GF-D8 (cell line): ENCODE data around the gene CATSPER4.

Experiments used
- DNase-seq: peaks from one replicate; lab custom pipeline; 2025; lab: John Stamatoyannopoulos, UW

Gene CATSPER4

DNA sequence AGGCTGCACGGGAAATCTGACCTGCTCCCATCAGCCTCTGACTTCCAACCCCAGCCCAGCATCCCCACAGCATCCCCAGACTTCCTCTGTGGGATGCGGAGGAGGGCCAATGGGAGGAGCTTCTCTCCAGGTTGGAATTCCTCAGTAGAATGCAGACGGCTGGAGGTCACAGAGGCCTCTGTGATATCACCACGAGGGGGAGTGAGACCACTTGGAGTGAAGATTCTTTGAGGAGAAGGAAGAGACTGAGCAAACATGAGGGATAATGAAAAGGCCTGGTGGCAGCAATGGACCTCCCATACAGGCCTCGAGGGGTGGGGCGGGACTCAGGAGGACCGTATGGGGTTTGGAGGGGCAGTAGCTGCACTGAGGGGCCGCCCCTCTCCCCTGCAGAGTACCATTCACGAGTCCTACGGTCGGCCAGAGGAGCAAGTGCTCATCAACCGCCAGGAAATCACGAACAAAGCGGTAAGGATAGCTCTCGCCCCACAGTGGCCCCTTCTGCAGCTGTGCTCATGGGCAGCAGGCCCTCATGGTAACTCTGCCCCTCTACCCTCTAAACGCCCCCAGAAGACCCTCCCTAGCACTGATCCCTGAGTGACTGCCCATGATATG, at the start of gene CATSPER4:
Gene CATSPER4 (plus strand): TSS at position 230 of the 615 bp plus-strand sequence. CDS start 26 bp downstream, at position 256.
- DNase-seq = no peak

DNA sequence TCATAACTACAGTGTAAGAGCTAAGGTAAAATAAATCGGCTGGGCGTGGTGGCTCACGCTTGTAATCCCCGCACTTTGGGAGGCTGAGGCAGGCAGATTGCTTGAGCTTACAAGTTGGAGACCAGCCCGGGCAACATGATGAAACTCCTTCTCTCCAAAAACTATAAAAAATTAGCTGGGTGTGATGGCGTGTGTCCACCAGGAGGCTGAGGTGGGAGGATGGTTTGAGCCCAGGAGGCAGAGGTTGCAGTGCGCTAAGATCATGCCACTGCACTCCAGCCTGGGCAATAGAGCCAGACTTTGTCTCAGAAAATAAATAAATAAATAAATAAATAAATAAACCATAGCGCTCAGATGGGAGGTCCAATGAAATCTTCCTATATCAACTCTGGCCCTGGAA, 48.2 kb upstream of the CATSPER4 start:
- no peak for DNase-seq

- peak; percentile 53 for DNase-seq
These were observed 45.1 kb upstream of the CATSPER4 start for GRCh38 chr1:26145041-26145959.

GRCh38 chr1:26145960-26146294, 44.5 kb upstream of the CATSPER4 start:
- DNase-seq = no peak

DNA sequence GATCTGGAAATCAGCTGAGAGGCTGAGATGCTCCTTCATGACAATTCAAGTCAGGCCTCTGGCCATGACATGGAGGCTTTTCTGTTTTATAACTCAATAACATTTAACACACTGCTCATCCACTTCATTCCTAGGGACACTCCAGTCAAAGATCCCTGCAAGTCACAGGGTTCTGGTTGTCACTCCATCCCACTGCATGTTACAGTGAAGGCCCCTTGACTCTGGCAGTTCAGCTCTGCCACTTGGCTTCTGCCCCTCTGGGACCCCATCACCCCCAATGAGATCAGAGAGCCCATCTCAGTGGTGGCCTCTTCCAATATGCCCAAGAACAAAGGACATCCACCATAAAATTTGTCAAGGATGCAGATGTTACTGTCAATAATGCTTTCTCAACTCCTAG, 41.5 kb upstream of the CATSPER4 start:
- no peak for DNase-seq

DNA sequence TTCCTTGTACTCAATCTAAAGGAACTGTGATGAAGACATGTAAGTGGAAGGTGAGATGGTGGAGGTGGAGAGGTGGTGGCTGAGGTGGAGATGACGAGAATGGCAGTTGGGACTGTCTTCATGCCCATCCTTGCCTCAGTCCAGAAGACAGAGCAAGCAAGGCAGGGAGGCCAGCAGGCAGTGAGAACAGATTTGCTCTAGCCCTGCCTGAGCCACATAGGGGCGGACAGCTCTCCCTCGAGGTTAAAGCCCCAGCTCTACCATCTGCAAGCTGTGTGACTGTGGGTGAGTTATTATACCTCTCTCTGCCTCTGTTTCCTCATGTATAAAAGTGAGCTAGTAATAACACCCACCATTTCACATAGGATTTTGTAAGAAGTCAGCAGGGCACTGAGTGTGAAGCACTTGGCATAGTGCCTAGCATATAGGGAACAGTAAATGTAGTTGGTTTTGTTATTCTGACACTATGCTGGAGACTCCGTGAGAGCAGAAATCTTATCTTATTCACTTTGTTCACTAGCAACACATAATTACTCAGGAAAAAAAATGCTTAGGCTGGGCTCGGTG, 36.4 kb upstream of the CATSPER4 start:
- no peak for DNase-seq

DNA sequence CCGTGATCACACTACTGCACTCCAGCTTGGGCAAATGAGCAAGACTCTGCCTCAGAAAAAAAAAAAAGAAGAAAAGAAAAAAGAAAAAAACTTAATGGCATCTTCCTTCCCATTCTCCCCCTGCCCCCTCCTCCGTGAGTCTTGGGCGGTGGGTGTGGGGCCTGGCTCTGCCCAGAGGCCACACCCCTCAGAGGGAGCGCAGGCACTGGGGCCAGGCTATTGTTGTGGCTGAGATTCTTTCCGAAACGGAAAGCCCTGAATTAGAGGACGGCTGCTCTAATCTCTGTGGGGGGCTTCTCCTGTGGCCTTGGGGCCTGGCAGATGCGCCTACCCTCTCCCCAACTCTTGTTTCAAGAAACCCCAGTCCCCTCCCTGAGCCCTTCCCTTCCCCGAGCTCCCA, 35.7 kb upstream of the CATSPER4 start:
- no peak for DNase-seq

- no peak for DNase-seq
These were observed 34.8 kb upstream of the CATSPER4 start for GRCh38 chr1:26155370-26156284.

GRCh38 chr1:26156285-26157038, 33.9 kb upstream of the CATSPER4 start:
- no peak for DNase-seq

GRCh38 chr1:26158271-26158907, 32.0 kb upstream of the CATSPER4 start:
- DNase-seq = no peak

GRCh38 chr1:26158908-26159742, 31.3 kb upstream of the CATSPER4 start, which contains the start of gene FAM110D:
TSS of gene FAM110D (plus strand) at chr1:26159079. CDS start at chr1:26161292, 2,213 bp downstream.
- DNase-seq = no peak

GRCh38 chr1:26159743-26160039, 30.7 kb upstream of the CATSPER4 start:
- no peak for DNase-seq

DNA sequence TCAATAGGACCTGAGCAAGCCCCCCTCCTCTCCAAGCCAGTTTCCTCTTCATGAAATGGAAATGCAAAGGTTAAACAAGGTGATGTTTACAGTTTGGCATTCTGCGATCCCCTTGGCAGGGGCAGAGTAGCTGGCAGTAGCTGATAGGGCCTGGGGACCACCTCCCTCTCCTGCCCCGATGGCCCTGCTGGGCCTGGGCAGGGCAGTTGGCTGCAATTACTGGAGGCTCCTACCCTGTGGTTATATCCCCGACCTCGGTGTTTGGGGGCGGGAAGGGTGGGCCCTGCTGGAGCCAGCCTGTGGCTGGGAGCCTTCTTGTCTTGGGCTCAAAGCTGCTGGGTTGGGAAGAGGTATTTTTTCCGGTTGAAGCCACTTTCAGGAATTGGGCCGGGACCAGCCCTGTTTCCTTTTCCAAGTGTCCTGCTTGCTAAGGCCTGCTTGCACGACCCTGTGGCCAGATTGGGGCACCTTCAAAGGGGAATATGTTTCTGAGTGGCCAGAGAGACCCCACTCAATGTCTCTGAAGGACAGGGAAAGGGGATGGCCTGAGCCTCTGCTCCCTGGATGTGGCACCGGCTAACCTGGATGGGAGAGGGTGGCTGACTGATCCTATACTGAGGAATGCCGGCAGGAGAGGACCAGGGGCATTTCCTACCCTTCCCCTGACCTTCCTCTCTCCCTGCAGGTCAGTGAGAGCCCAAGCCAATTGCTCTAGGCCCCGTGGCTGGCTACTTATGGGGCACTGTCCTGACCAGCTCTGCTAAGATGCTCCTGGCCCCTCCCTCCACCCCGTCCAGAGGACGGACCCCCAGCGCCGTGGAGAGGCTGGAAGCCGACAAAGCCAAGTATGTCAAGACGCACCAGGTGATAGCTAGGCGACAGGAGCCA, 29.6 kb upstream of the CATSPER4 start:
- DNase-seq = no peak

- peak; percentile 19 for DNase-seq
These were observed 28.8 kb upstream of the CATSPER4 start for GRCh38 chr1:26161415-26162219.

GRCh38 chr1:26162220-26162709, 28.1 kb upstream of the CATSPER4 start:
- no peak for DNase-seq

- DNase-seq = no peak
These were observed 26.7 kb upstream of the CATSPER4 start for GRCh38 chr1:26163684-26164035.

DNA sequence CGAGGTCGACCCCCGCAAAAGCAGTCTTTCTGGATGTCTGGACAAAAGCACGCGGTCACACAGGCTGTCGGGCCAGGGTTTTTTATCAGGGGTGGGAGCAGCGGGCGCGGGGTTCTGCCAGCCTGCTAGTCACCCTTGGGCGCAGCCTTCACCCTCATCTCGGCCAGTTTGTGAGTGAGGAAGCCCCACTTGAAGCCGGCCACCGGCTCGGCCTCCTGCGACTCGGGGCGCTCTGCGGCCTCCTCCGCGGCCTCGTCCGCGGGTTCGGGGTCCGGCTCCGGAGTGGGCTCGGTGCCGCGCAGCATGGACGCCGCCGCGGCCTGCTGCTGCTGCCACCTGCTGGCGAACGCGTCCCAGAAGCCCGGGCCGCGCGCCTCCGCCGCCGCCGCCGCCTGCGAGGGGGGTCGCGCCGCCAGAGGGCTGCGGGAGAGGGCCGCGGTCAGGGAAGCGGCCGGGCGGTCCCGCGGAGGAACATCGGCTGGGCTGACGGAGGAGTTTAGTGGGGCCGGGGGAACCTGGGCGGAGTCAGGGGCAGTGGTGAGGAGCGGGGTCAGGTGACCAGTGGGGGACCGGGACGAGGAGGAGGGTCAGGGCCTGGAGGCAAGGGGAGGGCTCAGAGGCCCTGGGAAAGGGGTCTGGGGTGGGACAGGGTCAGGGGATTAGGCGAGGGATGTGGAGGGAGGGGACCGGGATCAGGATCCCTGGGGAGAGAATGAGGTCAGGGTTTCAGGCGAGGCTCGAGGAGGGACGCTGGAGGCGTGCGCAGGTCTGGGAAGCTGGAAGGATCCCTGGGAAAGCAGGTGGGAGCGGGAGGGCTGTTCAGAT, 26.2 kb upstream of the CATSPER4 start:
- DNase-seq = no peak
